Measurements from ENCODE around the gene CRP.
"Not testable (repeated sequence)": the region's sequence is repeated elsewhere in the genome, so short reads cannot be mapped to it uniquely, and the experiment has no call there.

Gene CRP

GRCh38 chr1:159714529-159714928 lies at the start of gene CRP:
Gene CRP (minus strand): TSS chr1:159714589. CDS start chr1:159714485, 104 bp downstream.
- no peak for DNase-seq

GRCh38 chr1:159763686-159764085 lies 49.3 kb upstream of the CRP start:
- DNase-seq = no peak

- no peak for DNase-seq
Observed at GRCh38 chr1:159756397-159756796, 42.0 kb upstream of the CRP start.

GRCh38 chr1:159755451-159756007 lies 41.1 kb upstream of the CRP start:
- no peak for DNase-seq

GRCh38 chr1:159753386-159753785 lies 39.0 kb upstream of the CRP start:
- no peak for DNase-seq

GRCh38 chr1:159752135-159752580 lies 37.8 kb upstream of the CRP start:
- DNase-seq = no peak

GRCh38 chr1:159751031-159751430 lies 36.6 kb upstream of the CRP start:
- no peak for DNase-seq

GRCh38 chr1:159750621-159751020 lies 36.2 kb upstream of the CRP start:
- no peak for DNase-seq

- DNase-seq = no peak
Observed at GRCh38 chr1:159749630-159750029, 35.2 kb upstream of the CRP start.

GRCh38 chr1:159748370-159748769 lies 34.0 kb upstream of the CRP start:
- DNase-seq = no peak

GRCh38 chr1:159746666-159747065 lies 32.3 kb upstream of the CRP start:
- no peak for DNase-seq

- no peak for DNase-seq
Observed at GRCh38 chr1:159743651-159744410, 29.4 kb upstream of the CRP start.

GRCh38 chr1:159737238-159737916 lies 23.0 kb upstream of the CRP start:
- no peak for DNase-seq

- DNase-seq = not testable (repeated sequence)
Observed at GRCh38 chr1:159723188-159723587, 8.8 kb upstream of the CRP start.

- DNase-seq = no peak
Observed at GRCh38 chr1:159719990-159720389, 5.6 kb upstream of the CRP start.

- no peak for DNase-seq
Observed at GRCh38 chr1:159715855-159716254, 1.5 kb upstream of the CRP start.

- no peak for DNase-seq
Observed at GRCh38 chr1:159712080-159712479, 2.3 kb downstream of the CRP start.

- no peak for DNase-seq
Observed at GRCh38 chr1:159707472-159708260, 6.7 kb downstream of the CRP start.

- no peak for DNase-seq
Observed at GRCh38 chr1:159705904-159706256, 8.5 kb downstream of the CRP start.

- no peak for DNase-seq
Observed at GRCh38 chr1:159705251-159705903, 9.0 kb downstream of the CRP start.

GRCh38 chr1:159704481-159704880 lies 9.9 kb downstream of the CRP start:
- no peak for DNase-seq

GRCh38 chr1:159700312-159700711 lies 14.1 kb downstream of the CRP start:
- DNase-seq = no peak

GRCh38 chr1:159699653-159700052 lies 14.7 kb downstream of the CRP start:
- no peak for DNase-seq
